Tibial nerve (tissue), 4 donors: ENCODE results near the gene THBS3.

ENCODE experiments used
- EP300 ChIP-seq, 2 donors: sonication (generic); formaldehyde crosslinking; IDR thresholded peaks; one replicate each; pipeline ENCODE4 v1.6.1; 2017; ENCODE audit warnings: antibody characterized with exemption in 2 of 2, mild to moderate bottlenecking in 1 of 2
- POLR2A ChIP-seq, 2 donors: fragments of 450-650 bp; IDR thresholded peaks; one replicate each; pipeline ENCODE4 v1.6.1; 2017; ENCODE audit warnings: antibody characterized with exemption in 2 of 2, mild to moderate bottlenecking in 2 of 2, moderate library complexity in 2 of 2
- TF ChIP-seq, protein P1 (sequence below), 5 experiments: fragments of 200-600 bp in 3 of 5; fragments of 450-650 bp in 2 of 5; sonication (generic) in 3 of 5; IDR thresholded peaks; one replicate each; pipeline ENCODE4 v1.5.1; 2016 to 2019; ENCODE audit warnings: antibody characterized with exemption in 5 of 5, mild to moderate bottlenecking in 3 of 5, moderate library complexity in 2 of 5

DNA sequence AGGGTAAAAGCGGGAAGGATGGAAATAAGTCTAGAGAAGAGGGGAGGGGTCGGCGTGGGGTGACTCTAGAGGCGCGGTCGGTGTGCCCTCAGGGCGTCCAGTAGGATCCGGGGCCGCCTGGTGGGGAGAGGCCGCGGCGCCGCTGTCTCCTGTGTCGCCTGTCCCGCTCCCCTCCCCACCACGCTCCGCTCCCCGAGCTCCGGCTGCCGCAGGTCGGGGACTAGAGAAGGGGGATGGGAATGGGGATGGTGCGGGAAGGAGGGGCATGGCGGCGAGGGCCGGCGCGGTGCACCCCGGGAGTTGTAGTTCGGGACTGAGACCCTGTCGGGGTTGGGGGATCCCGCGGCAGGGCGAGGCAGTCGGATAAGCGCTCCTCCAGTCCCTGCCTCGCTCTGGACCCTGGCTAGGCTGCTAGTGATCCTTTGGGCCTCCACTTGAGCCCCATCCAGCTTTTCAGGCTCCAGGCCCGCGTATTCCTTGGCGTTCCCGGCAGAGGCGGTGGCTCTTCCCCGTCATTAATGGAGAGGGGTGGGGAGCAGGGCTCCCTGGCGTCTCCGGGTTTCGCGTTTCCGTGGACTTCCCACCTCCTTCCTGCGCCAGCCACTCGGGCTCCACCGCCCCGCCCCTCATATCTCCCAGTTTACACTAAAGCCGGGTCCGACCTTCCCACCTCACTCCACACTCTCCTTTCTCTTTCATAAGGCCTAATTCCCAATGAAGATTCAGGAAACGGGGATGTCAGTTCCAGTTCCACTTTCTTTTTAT lies 47.7 kb upstream of the THBS3 start, which contains the start of gene ENTREP3:
- TF ChIP-seq, protein P1, sequence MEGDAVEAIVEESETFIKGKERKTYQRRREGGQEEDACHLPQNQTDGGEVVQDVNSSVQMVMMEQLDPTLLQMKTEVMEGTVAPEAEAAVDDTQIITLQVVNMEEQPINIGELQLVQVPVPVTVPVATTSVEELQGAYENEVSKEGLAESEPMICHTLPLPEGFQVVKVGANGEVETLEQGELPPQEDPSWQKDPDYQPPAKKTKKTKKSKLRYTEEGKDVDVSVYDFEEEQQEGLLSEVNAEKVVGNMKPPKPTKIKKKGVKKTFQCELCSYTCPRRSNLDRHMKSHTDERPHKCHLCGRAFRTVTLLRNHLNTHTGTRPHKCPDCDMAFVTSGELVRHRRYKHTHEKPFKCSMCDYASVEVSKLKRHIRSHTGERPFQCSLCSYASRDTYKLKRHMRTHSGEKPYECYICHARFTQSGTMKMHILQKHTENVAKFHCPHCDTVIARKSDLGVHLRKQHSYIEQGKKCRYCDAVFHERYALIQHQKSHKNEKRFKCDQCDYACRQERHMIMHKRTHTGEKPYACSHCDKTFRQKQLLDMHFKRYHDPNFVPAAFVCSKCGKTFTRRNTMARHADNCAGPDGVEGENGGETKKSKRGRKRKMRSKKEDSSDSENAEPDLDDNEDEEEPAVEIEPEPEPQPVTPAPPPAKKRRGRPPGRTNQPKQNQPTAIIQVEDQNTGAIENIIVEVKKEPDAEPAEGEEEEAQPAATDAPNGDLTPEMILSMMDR (IDR thresholded peaks at IDR 0.05) = peak in 1 of 5 experiments; percentile 30
- TF ChIP-seq POLR2A (IDR thresholded peaks at IDR 0.05) (peak; percentile 58 to 83), EP300 (IDR thresholded peaks at IDR 0.05) (peak; percentile 32 to 96)
